HepG2 (cell line): ENCODE results near the gene PVR. TPM values are rescaled to one million over a fixed set of nuclear protein-coding genes. Genes with fewer than 3 reads are reported as not detected.

Experiments
- ATF1 ChIP-seq: IDR thresholded peaks from 2 replicates; pipeline ENCODE4 v1.6.1; 2016; ENCODE audit warnings: mild to moderate bottlenecking, control low read depth
- ATM ChIP-seq: fragments of 450-650 bp; IDR thresholded peaks from 2 replicates; pipeline ENCODE4 v1.7.1; 2017; ENCODE audit warnings: mild to moderate bottlenecking, borderline replicate concordance
- BCL6 ChIP-seq: IDR thresholded peaks from 2 replicates; pipeline ENCODE4 v1.6.1; 2016; ENCODE audit warnings: missing genetic modification reagents, missing compliant biosample characterization
- CREB1 ChIP-seq, 2 experiments: fragments of 450-650 bp in 1 of 2; IDR thresholded peaks; 2 replicates each; pipeline ENCODE4 v1.6.1; 2016 to 2017; ENCODE audit warnings: control low read depth in 1 of 2, mild to moderate bottlenecking in 1 of 2, missing compliant biosample characterization in 1 of 2, missing genetic modification characterization in 1 of 2
- CSRNP1 ChIP-seq: sonication (generic); formaldehyde crosslinking; IDR thresholded peaks from 2 replicates; pipeline ENCODE4 v1.8.1; 2023; ENCODE audit warnings: mild to moderate bottlenecking, missing genetic modification reagents
- DPF2 ChIP-seq: sonication (generic); formaldehyde crosslinking; IDR thresholded peaks from 2 replicates; pipeline ENCODE4 v1.4.0; 2020; ENCODE audit warnings: mild to moderate bottlenecking, low read depth, missing genetic modification reagents, borderline replicate concordance
- ETV5 ChIP-seq: IDR thresholded peaks from 2 replicates; pipeline ENCODE4 v1.6.1; 2018; ENCODE audit warnings: missing biosample characterization, missing genetic modification reagents, inconsistent platforms, borderline replicate concordance
- GPBP1L1 ChIP-seq: sonication (generic); formaldehyde crosslinking; IDR thresholded peaks from 2 replicates; pipeline ENCODE4 v1.5.0; 2020; ENCODE audit warnings: mild to moderate bottlenecking, missing genetic modification reagents
- HOXA3 ChIP-seq: sonication (generic); formaldehyde crosslinking; IDR thresholded peaks from 2 replicates; pipeline ENCODE4 v1.5.0; 2020; ENCODE audit warnings: missing genetic modification reagents
- IRX3 ChIP-seq: sonication (generic); formaldehyde crosslinking; IDR thresholded peaks from 2 replicates; pipeline ENCODE4 v1.8.1; 2023; ENCODE audit warnings: mild to moderate bottlenecking, low read depth, missing genetic modification reagents, borderline replicate concordance
- MIER2 ChIP-seq: IDR thresholded peaks from 2 replicates; pipeline ENCODE4 v1.6.1; 2016; ENCODE audit warnings: missing biosample characterization, missing genetic modification reagents
- MLLT10 ChIP-seq: sonication (generic); formaldehyde crosslinking; IDR thresholded peaks from 2 replicates; pipeline ENCODE4 v1.4.0; 2020; ENCODE audit warnings: missing genetic modification reagents
- RBM22 ChIP-seq: fragments of 200-400 bp; formaldehyde crosslinking; optimal IDR thresholded peaks from 2 replicates; pipeline ENCODE3; 2017; ENCODE audit warnings: mild to moderate bottlenecking, low read length, moderate library complexity
- SNAI1 ChIP-seq: sonication (generic); formaldehyde crosslinking; IDR thresholded peaks from 2 replicates; pipeline ENCODE4 v1.5.0; 2020; ENCODE audit warnings: mild to moderate bottlenecking, missing genetic modification reagents, borderline replicate concordance
- SP2 ChIP-seq: sonication (generic); formaldehyde crosslinking; IDR thresholded peaks from 2 replicates; pipeline ENCODE4 v1.5.1; 2020; ENCODE audit warnings: mild to moderate bottlenecking, missing genetic modification reagents
- SRF ChIP-seq: IDR thresholded peaks from 2 replicates; pipeline ENCODE4 v1.6.1; 2011; ENCODE audit warnings: mild to moderate bottlenecking, low read depth, low read length, moderate library complexity
- ZBTB8A ChIP-seq: sonication (generic); formaldehyde crosslinking; IDR thresholded peaks from 2 replicates; pipeline ENCODE4 v1.4.0; 2020; ENCODE audit warnings: mild to moderate bottlenecking, low read depth, missing genetic modification reagents, borderline replicate concordance
- ZNF232 ChIP-seq: sonication (generic); formaldehyde crosslinking; IDR thresholded peaks from 2 replicates; pipeline ENCODE4 v1.4.0; 2020; ENCODE audit warnings: missing genetic modification reagents, borderline replicate concordance
- ZNF577 ChIP-seq: sonication (generic); formaldehyde crosslinking; IDR thresholded peaks from 2 replicates; pipeline ENCODE4 v1.4.0; 2020; ENCODE audit warnings: mild to moderate bottlenecking, low read depth, missing genetic modification reagents, borderline replicate concordance
- ZNF740 ChIP-seq: sonication (generic); formaldehyde crosslinking; IDR thresholded peaks from 2 replicates; pipeline ENCODE4 v1.4.0; 2020; ENCODE audit warnings: missing genetic modification reagents
- ZNF766 ChIP-seq: sonication (generic); formaldehyde crosslinking; IDR thresholded peaks from 2 replicates; pipeline ENCODE4 v1.5.0; 2020; ENCODE audit warnings: missing genetic modification reagents, borderline replicate concordance
- ZNF782 ChIP-seq: sonication (generic); formaldehyde crosslinking; IDR thresholded peaks from 2 replicates; pipeline ENCODE4 v1.4.0; 2020; ENCODE audit warnings: missing genetic modification reagents, mild to moderate bottlenecking, borderline replicate concordance
- polyA plus RNA-seq, 8 experiments: library from polyadenylated mRNA; depleted of rRNA in 3 of 8; stranded (reverse) in 7 of 8; unstranded in 1 of 8; fragments of >200 nt; fragmentation: Illumina TruSeq in 4 of 8; extraction: Trizol in 4 of 8; gene quantifications; 2 replicates each; pipeline versions ENCODE4 v1.2.1 to v1.2.3, GENCODE V29; 2011 to 2016; ENCODE audit warnings: low read depth in 4 of 8, missing spikeins in 1 of 8, mixed read lengths in 1 of 8; ENCODE audit not compliant: insufficient read depth in 1 of 8
- total RNA-seq, 5 experiments: library from RNA; depleted of rRNA; stranded (reverse); fragments of >200 nt; fragmentation: Illumina TruSeq; extraction: Trizol; gene quantifications; 2 replicates each; pipeline ENCODE4 v1.2.3, GENCODE V29; 2016; ENCODE audit warnings: low read depth in 1 of 5

Gene PVR
- total and polyA plus RNA-seq, 2 of the 13 experiments (the other 11 are each of a cell fraction or from before 2014, with no cell fraction given) = 43.4 to 46.6 TPM

GRCh38 chr19:44613295-44614178 lies 30.2 kb upstream of the PVR start, which contains the start of gene IGSF23 (continued):
- no peak for TF ChIP-seq GPBP1L1
- TF ChIP-seq ATM = no peak
- TF ChIP-seq ATF1 (CRISPR knock-in tag) = no peak; the same call in 1 of the 2 replicates
- TF ChIP-seq SNAI1 = no peak
- TF ChIP-seq ZNF782 (CRISPR knock-in tag) = peak; percentile 87; the same call in 1 of the 2 replicates
- no peak for TF ChIP-seq ZNF577 (CRISPR knock-in tag)
- no peak for TF ChIP-seq ZBTB8A (CRISPR knock-in tag)
- TF ChIP-seq CREB1 (IDR thresholded peaks at IDR 0.05) = peak; percentile 47
- TF ChIP-seq CREB1 (CRISPR knock-in tag; IDR thresholded peaks at IDR 0.05) = 0 out of 2 replicates have a peak, but pooled peaks have one; percentile 31
- no peak for TF ChIP-seq SP2 (CRISPR knock-in tag)
- TF ChIP-seq CSRNP1 (CRISPR knock-in tag) = 0 out of 2 replicates have a peak, but pooled peaks have one; percentile 57
- no peak for TF ChIP-seq RBM22
- 0 out of 2 replicates have a peak, but pooled peaks have one; percentile 11 for TF ChIP-seq SRF
- TF ChIP-seq HOXA3 (CRISPR knock-in tag) = peak; percentile 88
- TF ChIP-seq DPF2 = peak; percentile 79; the same call in 1 of the 2 replicates
- TF ChIP-seq BCL6 (CRISPR knock-in tag) = peak; percentile 76
- TF ChIP-seq ZNF232 (CRISPR knock-in tag) = 0 out of 2 replicates have a peak, but pooled peaks have one; percentile 45
- peak; percentile 22; the same call in 1 of the 2 replicates for TF ChIP-seq ETV5 (CRISPR knock-in tag)
- no peak for TF ChIP-seq ZNF766 (CRISPR knock-in tag)
- no peak for TF ChIP-seq MLLT10
- no peak for TF ChIP-seq MIER2
- TF ChIP-seq IRX3 (CRISPR knock-in tag) = no peak
- TF ChIP-seq ZNF740 (CRISPR knock-in tag) = no peak
